ENCODE data around the gene DNLZ.

The DNLZ gene

GRCh38 chr9:136387217-136387616 is 23.7 kb upstream of the DNLZ start:
- FAIRE-seq (no peak), DNase-seq (ENCODE audit: insufficient read length, low spot score) (no peak)
- no peak for TF ChIP-seq CTCF (IDR thresholded peaks at IDR 0.05; ENCODE audit: insufficient read depth, missing control alignments)

- DNase-seq (ENCODE audit: insufficient read length, low spot score) (no peak), FAIRE-seq (no peak)
- TF ChIP-seq CTCF (IDR thresholded peaks at IDR 0.05; ENCODE audit: insufficient read depth, missing control alignments): no peak
Measured at GRCh38 chr9:136386018-136386417, 22.5 kb upstream of the DNLZ start.

GRCh38 chr9:136385015-136385414 is 21.5 kb upstream of the DNLZ start:
- FAIRE-seq (no peak), DNase-seq (ENCODE audit: insufficient read length, low spot score) (no peak)
- TF ChIP-seq CTCF (IDR thresholded peaks at IDR 0.05; ENCODE audit: insufficient read depth, missing control alignments): no peak

GRCh38 chr9:136383436-136383835 is 19.9 kb upstream of the DNLZ start:
- no peak for FAIRE-seq
- no peak for TF ChIP-seq CTCF (IDR thresholded peaks at IDR 0.05; ENCODE audit: insufficient read depth, missing control alignments)

GRCh38 chr9:136381966-136382513 is 18.5 kb upstream of the DNLZ start:
- no peak for FAIRE-seq

More at GRCh38 chr9:136383436-136383835, 19.9 kb upstream of the DNLZ start:
- DNase-seq (ENCODE audit: insufficient read length, low spot score): no peak

GRCh38 chr9:136381311-136381710 is 17.8 kb upstream of the DNLZ start:
- no peak for TF ChIP-seq CTCF (IDR thresholded peaks at IDR 0.05; ENCODE audit: insufficient read depth, missing control alignments)
- FAIRE-seq (no peak), DNase-seq (ENCODE audit: insufficient read length, low spot score) (no peak)

More at GRCh38 chr9:136381966-136382513, 18.5 kb upstream of the DNLZ start:
- TF ChIP-seq CTCF (IDR thresholded peaks at IDR 0.05; ENCODE audit: insufficient read depth, missing control alignments): no peak
- no peak for DNase-seq (ENCODE audit: insufficient read length, low spot score)

GRCh38 chr9:136380381-136380780 is 16.8 kb upstream of the DNLZ start:
- no peak for DNase-seq (ENCODE audit: insufficient read length, low spot score)
- TF ChIP-seq CTCF (IDR thresholded peaks at IDR 0.05; ENCODE audit: insufficient read depth, missing control alignments): no peak
- no peak for FAIRE-seq
